ENCODE measurements around the gene AHCYL1. TPM values are rescaled to one million over a fixed set of nuclear protein-coding genes. Genes with fewer than 3 reads are reported as not detected.
A peak's percentile ranks its signal among the peaks of the same experiment; 100 is the strongest.

AHCYL1 gene
- total and polyA plus RNA-seq, 7 experiments from 2014 or later, result 16.6 to 60.1 (median 41.3) TPM

- intact Hi-C loops (cut with micrococcal nuclease), result no loop called here
- H3K27ac Mint-ChIP-seq, result no peak overlapping the region
- Histone ChIP-seq H3K36me3 (ENCODE audit: control insufficient read depth in 2 of 3, insufficient read depth in 3 of 3, low read length in 3 of 3) (peaks cover 0 to 1% (median 0%) of the 10 kb centered on the region in 3 experiments), H3K27ac (ENCODE audit: low read depth, low read length) (no peak overlapping the region), H3K27me3 (ENCODE audit: control insufficient read depth in 2 of 2, insufficient read depth in 2 of 2, low read length in 2 of 2) (no peaks in the 10 kb centered on the region), H3K9me3 (ENCODE audit: control insufficient read depth in 2 of 3, low read length in 3 of 3) (no peaks in the 10 kb centered on the region), H3K4me1 (ENCODE audit: control insufficient read depth in 2 of 2, insufficient read depth in 2 of 2, low read length in 2 of 2) (peaks cover 16 to 19% of the 10 kb centered on the region in 2 donors), H3K4me3 (ENCODE audit: low read length) (no peak overlapping the region)
- ChIA-PET POLR2A (interaction anchor here (0.7 kb wide), 1 partner anchor 18 kb away, joined by 3 read pairs; no protein-coding TSS in a partner anchor), CTCF (no interaction called here)
- no peaks in the 10 kb centered on the region for H3K27me3 Mint-ChIP-seq
- H3K4me1 Mint-ChIP-seq, result peaks cover 35 to 64% (median 49%) of the 10 kb centered on the region in 7 donors
- DNase-seq (no peak), ATAC-seq (no peak)
- H3K4me3 Mint-ChIP-seq, result no peak overlapping the region
- peaks cover 0 to 16% (median 7%) of the 10 kb centered on the region in 5 donors for H3K36me3 Mint-ChIP-seq
- no peaks in the 10 kb centered on the region for H3K9me3 Mint-ChIP-seq
Measured at GRCh38 chr1:109990302-109990653, 5.7 kb downstream of the AHCYL1 start.

DNA sequence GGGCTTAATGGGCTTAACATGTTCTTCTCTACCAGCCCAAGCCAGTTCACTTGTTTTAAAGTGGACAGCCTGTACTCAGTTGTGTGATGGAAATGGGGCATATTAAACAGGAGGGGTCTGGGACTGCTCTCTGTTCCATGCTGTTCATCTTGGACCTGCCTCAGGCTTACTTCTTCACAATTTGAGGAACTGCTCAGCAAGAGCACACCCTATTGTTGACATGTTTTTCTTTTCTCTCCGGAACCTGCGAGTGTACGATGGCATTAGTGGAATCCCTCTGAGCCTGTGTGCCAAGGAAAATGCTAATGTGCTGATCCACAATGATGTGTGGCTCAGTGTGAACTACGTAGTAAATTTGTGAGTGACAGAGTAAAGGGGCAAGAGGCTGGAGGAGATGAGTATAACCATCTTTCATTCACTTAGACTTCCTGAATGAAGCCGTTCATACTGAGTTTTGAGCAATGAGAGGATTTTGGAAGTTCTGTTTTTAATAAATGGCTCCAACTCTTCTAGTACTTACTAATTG, 6.9 kb downstream of the AHCYL1 start:
- ChIA-PET CTCF (no interaction called here), POLR2A (interaction anchor here (1.5 kb wide), 1 partner anchor 80 kb away, joined by 3 read pairs; no protein-coding TSS in a partner anchor)
- no peak for ATAC-seq
- H3K9me3 ChIP-seq (ENCODE audit: control insufficient read depth in 2 of 3, low read length in 3 of 3), result no peaks in the 10 kb centered on the region
- H3K27me3 Mint-ChIP-seq, result no peaks in the 10 kb centered on the region
- H3K27ac ChIP-seq (ENCODE audit: low read depth, low read length), result no peak overlapping the region
- H3K36me3 ChIP-seq (ENCODE audit: control insufficient read depth in 2 of 3, insufficient read depth in 3 of 3, low read length in 3 of 3), result peaks cover 0 to 10% (median 0%) of the 10 kb centered on the region in 3 experiments
- H3K4me3 Mint-ChIP-seq, result no peak overlapping the region
- H3K36me3 Mint-ChIP-seq, result peaks cover 0 to 21% (median 7%) of the 10 kb centered on the region in 5 donors
- H3K4me1 ChIP-seq (ENCODE audit: control insufficient read depth in 2 of 2, insufficient read depth in 2 of 2, low read length in 2 of 2), result peaks cover 6 to 7% of the 10 kb centered on the region in 2 donors
- H3K4me1 Mint-ChIP-seq, result peaks cover 28 to 52% (median 40%) of the 10 kb centered on the region in 7 donors
- DNase-seq, result no peak
- H3K9me3 Mint-ChIP-seq, result no peaks in the 10 kb centered on the region
- H3K4me3 ChIP-seq (ENCODE audit: low read length), result no peak overlapping the region
- intact Hi-C loops (cut with micrococcal nuclease), result no loop called here
- no peak overlapping the region for H3K27ac Mint-ChIP-seq
- no peaks in the 10 kb centered on the region for H3K27me3 ChIP-seq (ENCODE audit: control insufficient read depth in 2 of 2, insufficient read depth in 2 of 2, low read length in 2 of 2)

- intact Hi-C loops (cut with micrococcal nuclease), result no loop called here
- no peak for ATAC-seq
- Mint-ChIP-seq H3K4me3 (no peak overlapping the region), H3K27me3 (no peaks in the 10 kb centered on the region), H3K36me3 (peaks cover 0 to 21% (median 7%) of the 10 kb centered on the region in 5 donors), H3K4me1 (peaks cover 15 to 36% (median 22%) of the 10 kb centered on the region in 7 donors), H3K27ac (no peak overlapping the region), H3K9me3 (no peaks in the 10 kb centered on the region)
- no peak overlapping the region for H3K27ac ChIP-seq (ENCODE audit: low read depth, low read length)
- CTCF ChIA-PET, result interaction anchor here (1.0 to 1.4 kb wide), 2 partner anchors 9 to 354 kb away, joined by 3 to 5 read pairs; partner anchors contain the start of gene AHCYL1
- no peak for DNase-seq
- no peaks in the 10 kb centered on the region for H3K4me1 ChIP-seq (ENCODE audit: control insufficient read depth in 2 of 2, insufficient read depth in 2 of 2, low read length in 2 of 2)
- H3K4me3 ChIP-seq (ENCODE audit: low read length), result no peak overlapping the region
- H3K9me3 ChIP-seq (ENCODE audit: control insufficient read depth in 2 of 3, low read length in 3 of 3), result no peaks in the 10 kb centered on the region
- POLR2A ChIA-PET, result no interaction called here
- peaks cover 0 to 11% (median 0%) of the 10 kb centered on the region in 3 experiments for H3K36me3 ChIP-seq (ENCODE audit: control insufficient read depth in 2 of 3, insufficient read depth in 3 of 3, low read length in 3 of 3)
- H3K27me3 ChIP-seq (ENCODE audit: control insufficient read depth in 2 of 2, insufficient read depth in 2 of 2, low read length in 2 of 2), result no peaks in the 10 kb centered on the region
Measured at GRCh38 chr1:109993885-109994284, 9.3 kb downstream of the AHCYL1 start.

DNA sequence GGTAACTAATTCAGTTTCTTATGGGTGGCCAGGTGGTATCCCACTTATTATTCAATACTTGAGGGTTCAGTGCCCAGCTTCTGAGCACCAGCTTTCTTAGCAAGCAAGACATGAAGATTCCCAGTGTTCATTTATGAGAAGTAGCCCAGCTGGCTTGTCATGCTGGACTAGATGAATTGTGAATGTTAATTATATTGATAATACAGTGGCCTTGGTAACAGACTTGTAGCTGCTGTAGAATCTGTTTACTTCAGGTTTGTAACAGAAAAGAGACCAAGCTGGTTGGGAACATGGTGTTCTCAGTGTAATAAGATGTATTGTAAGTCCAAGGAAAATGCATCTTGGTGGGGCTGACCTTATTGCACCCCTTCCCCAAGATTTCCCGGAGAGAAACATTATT, 10.1 kb downstream of the AHCYL1 start:
- ATAC-seq, result no peak
- peaks cover 0 to 19% (median 7%) of the 10 kb centered on the region in 5 donors for H3K36me3 Mint-ChIP-seq
- H3K4me3 ChIP-seq (ENCODE audit: low read length), result no peak overlapping the region
- H3K9me3 ChIP-seq (ENCODE audit: control insufficient read depth in 2 of 3, low read length in 3 of 3), result no peaks in the 10 kb centered on the region
- H3K4me1 Mint-ChIP-seq, result peaks cover 15 to 33% (median 22%) of the 10 kb centered on the region in 7 donors
- DNase-seq, result no peak
- CTCF ChIA-PET, result interaction anchor here (1.0 kb wide), 1 partner anchor 246 kb away, joined by 3 read pairs; no protein-coding TSS in a partner anchor
- H3K27ac ChIP-seq (ENCODE audit: low read depth, low read length), result no peak overlapping the region
- H3K9me3 Mint-ChIP-seq, result no peaks in the 10 kb centered on the region
- POLR2A ChIA-PET, result no interaction called here
- no peaks in the 10 kb centered on the region for H3K27me3 ChIP-seq (ENCODE audit: control insufficient read depth in 2 of 2, insufficient read depth in 2 of 2, low read length in 2 of 2)
- peaks cover 0 to 11% (median 0%) of the 10 kb centered on the region in 3 experiments for H3K36me3 ChIP-seq (ENCODE audit: control insufficient read depth in 2 of 3, insufficient read depth in 3 of 3, low read length in 3 of 3)
- H3K27ac Mint-ChIP-seq, result no peak overlapping the region
- no peaks in the 10 kb centered on the region for H3K4me1 ChIP-seq (ENCODE audit: control insufficient read depth in 2 of 2, insufficient read depth in 2 of 2, low read length in 2 of 2)
- intact Hi-C loops (cut with micrococcal nuclease), result no loop called here
- H3K4me3 Mint-ChIP-seq, result no peak overlapping the region
- H3K27me3 Mint-ChIP-seq, result no peaks in the 10 kb centered on the region

GRCh38 chr1:109995536-109995935, 11.0 kb downstream of the AHCYL1 start:
- CTCF ChIA-PET, result interaction anchor here (0.7 kb wide), 1 partner anchor 11 kb away, joined by 3 read pairs; the partner anchor contains the start of gene AHCYL1
- intact Hi-C loops (cut with micrococcal nuclease), result no loop called here
- Mint-ChIP-seq H3K27me3 (no peaks in the 10 kb centered on the region), H3K4me3 (no peak overlapping the region), H3K36me3 (peaks cover 0 to 15% (median 3%) of the 10 kb centered on the region in 5 donors), H3K27ac (peak overlapping the region in 1 of 9 donors; percentile 38), H3K9me3 (no peaks in the 10 kb centered on the region), H3K4me1 (peaks cover 11 to 29% (median 17%) of the 10 kb centered on the region in 7 donors)
- Histone ChIP-seq H3K27me3 (ENCODE audit: control insufficient read depth in 2 of 2, insufficient read depth in 2 of 2, low read length in 2 of 2) (no peaks in the 10 kb centered on the region), H3K27ac (ENCODE audit: low read depth, low read length) (no peak overlapping the region), H3K9me3 (ENCODE audit: control insufficient read depth in 2 of 3, low read length in 3 of 3) (no peaks in the 10 kb centered on the region), H3K36me3 (ENCODE audit: control insufficient read depth in 2 of 3, insufficient read depth in 3 of 3, low read length in 3 of 3) (peaks cover 0 to 11% (median 0%) of the 10 kb centered on the region in 3 experiments), H3K4me3 (ENCODE audit: low read length) (no peak overlapping the region), H3K4me1 (ENCODE audit: control insufficient read depth in 2 of 2, insufficient read depth in 2 of 2, low read length in 2 of 2) (no peaks in the 10 kb centered on the region)
- DNase-seq, result no peak
- POLR2A ChIA-PET, result no interaction called here
- no peak for ATAC-seq

GRCh38 chr1:109996476-109996875, 11.9 kb downstream of the AHCYL1 start:
- no peaks in the 10 kb centered on the region for H3K27me3 ChIP-seq (ENCODE audit: control insufficient read depth in 2 of 2, insufficient read depth in 2 of 2, low read length in 2 of 2)
- Mint-ChIP-seq H3K9me3 (no peaks in the 10 kb centered on the region), H3K27me3 (no peaks in the 10 kb centered on the region), H3K4me3 (no peak overlapping the region), H3K4me1 (peaks cover 8 to 20% (median 13%) of the 10 kb centered on the region in 7 donors), H3K27ac (no peak overlapping the region), H3K36me3 (peaks cover 0 to 8% (median 2%) of the 10 kb centered on the region in 5 donors)
- no peaks in the 10 kb centered on the region for H3K4me1 ChIP-seq (ENCODE audit: control insufficient read depth in 2 of 2, insufficient read depth in 2 of 2, low read length in 2 of 2)
- peaks cover 0 to 11% (median 0%) of the 10 kb centered on the region in 3 experiments for H3K36me3 ChIP-seq (ENCODE audit: control insufficient read depth in 2 of 3, insufficient read depth in 3 of 3, low read length in 3 of 3)
- CTCF ChIA-PET, result interaction anchor here (0.7 kb wide), 1 partner anchor 356 kb away, joined by 3 read pairs; no protein-coding TSS in a partner anchor
- no peak for DNase-seq
- POLR2A ChIA-PET, result no interaction called here
- H3K4me3 ChIP-seq (ENCODE audit: low read length), result no peak overlapping the region
- H3K9me3 ChIP-seq (ENCODE audit: control insufficient read depth in 2 of 3, low read length in 3 of 3), result no peaks in the 10 kb centered on the region
- ATAC-seq, result no peak
- H3K27ac ChIP-seq (ENCODE audit: low read depth, low read length), result no peak overlapping the region
- intact Hi-C loops (cut with micrococcal nuclease), result no loop called here
